RWPE2 (cell line): Measurements from ENCODE around the gene NUDT12.

Experiments used
- ATAC-seq: fragments of 200-7000 bp; cut with Tn5 transposase; 3 replicates; pipeline ENCODE4 v1.9.1; 2021; ENCODE audit warnings: low read depth
- DNase-seq: peaks from one replicate; pipeline ENCODE4 v3.0.0-alpha.2; 2020; ENCODE audit warnings: low spot score
- H3K27ac ChIP-seq: fragments of 450-650 bp; 2 replicates; pipeline ENCODE4 v1.5.1; 2017; ENCODE audit warnings: mild to moderate bottlenecking; ENCODE audit not compliant: poor library complexity, severe bottlenecking
- H3K27me3 ChIP-seq: fragments of 250-450 bp; sonication (Bioruptor Pico); 2 replicates; pipeline ENCODE4 v1.5.1; 2021; ENCODE audit warnings: mild to moderate bottlenecking, moderate library complexity; ENCODE audit not compliant: insufficient read depth, poor library complexity, severe bottlenecking
- H3K36me3 ChIP-seq: fragments of 250-450 bp; sonication (Bioruptor Pico); 2 replicates; pipeline ENCODE4 v1.5.1; 2020; ENCODE audit warnings: low read depth, mild to moderate bottlenecking, moderate library complexity
- H3K4me1 ChIP-seq: fragments of 250-450 bp; sonication (Bioruptor Pico); 2 replicates; pipeline ENCODE4 v1.5.1; 2021; ENCODE audit warnings: mild to moderate bottlenecking, moderate library complexity; ENCODE audit not compliant: insufficient read depth, poor library complexity, severe bottlenecking
- H3K4me3 ChIP-seq: fragments of 250-450 bp; sonication (Bioruptor Pico); 2 replicates; pipeline ENCODE4 v1.5.1; 2021; ENCODE audit warnings: mild to moderate bottlenecking, moderate library complexity; ENCODE audit not compliant: severe bottlenecking
- H3K9me3 ChIP-seq: fragments of 250-450 bp; sonication (Bioruptor Pico); 2 replicates; pipeline ENCODE4 v1.5.1; 2021; ENCODE audit warnings: mild to moderate bottlenecking, moderate library complexity; ENCODE audit not compliant: severe bottlenecking
- CTCF ChIP-seq: fragments of 450-650 bp; IDR thresholded peaks from one replicate; pipeline ENCODE4 v1.5.1; 2017; ENCODE audit warnings: mild to moderate bottlenecking, moderate library complexity; ENCODE audit not compliant: poor library complexity, severe bottlenecking

Gene NUDT12

GRCh38 chr5:103519550-103519949 is 43.0 kb downstream of the NUDT12 start:
- peak; percentile 25 for TF ChIP-seq CTCF
- Histone ChIP-seq H3K4me1 (peaks cover 18% of the 10 kb centered on the region), H3K9me3 (no peaks in the 10 kb centered on the region), H3K4me3 (no peak overlapping the region), H3K36me3 (no peaks in the 10 kb centered on the region), H3K27ac (no peak overlapping the region), H3K27me3 (no peaks in the 10 kb centered on the region)
- DNase-seq (no peak), ATAC-seq (no peak)

DNA sequence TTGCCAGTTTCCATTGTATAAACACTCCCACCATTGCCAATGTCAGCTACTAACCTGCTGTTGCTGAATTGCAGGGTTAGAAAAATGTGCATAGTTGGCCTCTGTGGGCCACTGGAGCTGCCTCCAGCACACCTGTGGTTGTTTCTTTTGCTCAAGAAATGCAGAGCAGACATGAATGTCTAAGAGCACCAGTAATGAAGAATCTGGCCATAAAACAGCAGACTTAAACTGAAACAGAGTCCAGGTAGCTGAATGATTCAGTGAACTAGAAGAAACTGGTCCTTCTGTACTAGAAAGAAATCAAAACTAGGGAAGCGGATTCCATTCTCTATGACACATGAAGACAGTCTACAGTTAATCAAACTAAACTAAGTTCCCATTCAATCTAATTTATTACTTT is 48.2 kb downstream of the NUDT12 start:
- no peak for ATAC-seq
- TF ChIP-seq CTCF = no peak
- H3K4me1 ChIP-seq = peaks cover 17% of the 10 kb centered on the region
- no peak overlapping the region for H3K4me3 ChIP-seq
- no peak for DNase-seq
- no peaks in the 10 kb centered on the region for H3K36me3 ChIP-seq
- H3K27ac ChIP-seq = no peak overlapping the region
- H3K9me3 ChIP-seq = no peaks in the 10 kb centered on the region
- H3K27me3 ChIP-seq = no peaks in the 10 kb centered on the region

DNA sequence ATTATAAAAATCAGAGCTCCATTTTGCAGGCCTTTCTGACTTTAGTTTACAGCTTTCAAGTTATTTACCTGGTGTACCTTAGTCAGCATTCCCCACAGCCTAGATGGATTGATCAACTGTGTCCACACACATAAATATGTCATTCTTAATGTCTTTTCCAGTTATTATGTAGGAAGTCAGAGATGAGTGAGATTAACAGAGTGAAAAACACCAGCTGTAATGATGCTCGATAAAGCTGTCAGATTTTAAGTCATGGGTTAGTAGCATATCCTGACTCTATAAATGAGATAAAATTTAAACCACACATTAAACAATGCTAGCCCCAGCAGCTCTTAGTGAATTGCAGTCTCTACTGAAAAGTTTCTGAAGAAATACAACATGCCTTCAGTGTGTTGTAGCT is 48.9 kb downstream of the NUDT12 start:
- Histone ChIP-seq H3K4me3 (no peak overlapping the region), H3K4me1 (peaks cover 17% of the 10 kb centered on the region), H3K27me3 (no peaks in the 10 kb centered on the region), H3K27ac (no peak overlapping the region), H3K9me3 (no peaks in the 10 kb centered on the region), H3K36me3 (no peaks in the 10 kb centered on the region)
- DNase-seq (no peak), ATAC-seq (no peak)
- no peak for TF ChIP-seq CTCF

- DNase-seq (no peak), ATAC-seq (no peak)
- peak overlapping the region; percentile 66 for H3K27ac ChIP-seq
- no peaks in the 10 kb centered on the region for H3K27me3 ChIP-seq
- H3K4me3 ChIP-seq = no peak overlapping the region
- H3K9me3 ChIP-seq = no peaks in the 10 kb centered on the region
- H3K36me3 ChIP-seq = no peaks in the 10 kb centered on the region
- peaks cover 17% of the 10 kb centered on the region for H3K4me1 ChIP-seq
- TF ChIP-seq CTCF = no peak
These were observed 50.1 kb downstream of the NUDT12 start for GRCh38 chr5:103512500-103512899.

- H3K4me3 ChIP-seq = no peak overlapping the region
- no peaks in the 10 kb centered on the region for H3K27me3 ChIP-seq
- ATAC-seq (peak; percentile 87), DNase-seq (no peak)
- no peaks in the 10 kb centered on the region for H3K36me3 ChIP-seq
- H3K4me1 ChIP-seq = peaks cover 17% of the 10 kb centered on the region
- TF ChIP-seq CTCF = no peak
- H3K27ac ChIP-seq = peak overlapping the region; percentile 66
- peaks cover 3% of the 10 kb centered on the region for H3K9me3 ChIP-seq
These were observed 51.1 kb downstream of the NUDT12 start for GRCh38 chr5:103511554-103511885.
